Measurements from ENCODE around the gene SLC25A41. TPM values are rescaled to one million over a fixed set of nuclear protein-coding genes. Genes with fewer than 3 reads are reported as not detected.

Gene SLC25A41
- total and polyA plus RNA-seq, 9 of the 15 experiments (the other 6 are each of a cell fraction or from before 2014, with no cell fraction given) = 0.08 to 4.2 (median 1.6) TPM

DNA sequence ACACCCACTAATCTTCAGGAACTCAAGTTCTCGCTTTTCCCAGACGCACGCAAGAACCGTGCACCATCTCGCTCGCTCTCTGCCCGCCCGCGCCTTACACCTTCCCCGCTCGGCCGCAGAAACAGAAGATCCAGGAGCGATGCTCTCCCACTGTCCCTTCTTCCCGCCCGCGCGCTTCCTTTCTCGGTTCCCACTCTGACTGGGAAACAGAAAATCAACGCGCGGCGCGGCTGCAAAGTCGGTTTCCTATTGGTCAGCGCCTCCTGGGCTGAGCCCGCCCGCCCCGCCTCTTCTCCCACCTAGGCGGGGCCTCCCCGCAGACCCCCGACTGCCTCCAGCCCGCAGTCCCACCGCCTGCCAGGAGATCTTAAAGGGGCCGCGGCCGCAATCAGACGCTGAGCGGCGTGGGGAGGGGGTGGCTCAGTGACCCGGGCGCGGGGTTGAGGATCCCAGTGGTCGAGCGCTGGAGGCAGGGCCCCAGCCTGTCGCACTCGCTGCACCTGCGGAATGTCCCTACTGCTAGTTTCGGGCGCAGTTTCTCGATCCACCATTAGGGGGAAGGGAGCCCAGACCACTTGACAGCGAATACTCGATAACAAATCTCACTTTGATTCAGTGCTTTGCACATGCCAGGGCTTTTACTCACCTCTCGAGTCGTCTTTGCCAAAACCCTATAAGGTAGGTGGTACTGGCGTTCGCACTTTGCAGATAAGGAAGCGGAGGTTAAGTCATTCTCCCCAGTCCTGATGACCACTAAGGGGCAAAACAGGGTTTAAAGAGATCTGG is 26.7 kb upstream of the SLC25A41 start (continued):
- TF ChIP-seq, protein P1, sequence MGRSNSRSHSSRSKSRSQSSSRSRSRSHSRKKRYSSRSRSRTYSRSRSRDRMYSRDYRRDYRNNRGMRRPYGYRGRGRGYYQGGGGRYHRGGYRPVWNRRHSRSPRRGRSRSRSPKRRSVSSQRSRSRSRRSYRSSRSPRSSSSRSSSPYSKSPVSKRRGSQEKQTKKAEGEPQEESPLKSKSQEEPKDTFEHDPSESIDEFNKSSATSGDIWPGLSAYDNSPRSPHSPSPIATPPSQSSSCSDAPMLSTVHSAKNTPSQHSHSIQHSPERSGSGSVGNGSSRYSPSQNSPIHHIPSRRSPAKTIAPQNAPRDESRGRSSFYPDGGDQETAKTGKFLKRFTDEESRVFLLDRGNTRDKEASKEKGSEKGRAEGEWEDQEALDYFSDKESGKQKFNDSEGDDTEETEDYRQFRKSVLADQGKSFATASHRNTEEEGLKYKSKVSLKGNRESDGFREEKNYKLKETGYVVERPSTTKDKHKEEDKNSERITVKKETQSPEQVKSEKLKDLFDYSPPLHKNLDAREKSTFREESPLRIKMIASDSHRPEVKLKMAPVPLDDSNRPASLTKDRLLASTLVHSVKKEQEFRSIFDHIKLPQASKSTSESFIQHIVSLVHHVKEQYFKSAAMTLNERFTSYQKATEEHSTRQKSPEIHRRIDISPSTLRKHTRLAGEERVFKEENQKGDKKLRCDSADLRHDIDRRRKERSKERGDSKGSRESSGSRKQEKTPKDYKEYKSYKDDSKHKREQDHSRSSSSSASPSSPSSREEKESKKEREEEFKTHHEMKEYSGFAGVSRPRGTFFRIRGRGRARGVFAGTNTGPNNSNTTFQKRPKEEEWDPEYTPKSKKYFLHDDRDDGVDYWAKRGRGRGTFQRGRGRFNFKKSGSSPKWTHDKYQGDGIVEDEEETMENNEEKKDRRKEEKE (IDR thresholded peaks at IDR 0.05; ENCODE audit: borderline replicate concordance in 1 of 2, control insufficient read depth in 1 of 2, low read depth in 2 of 2, low read length in 1 of 2) = no peak
- TF ChIP-seq CBFA2T2 (conservative IDR thresholded peaks at IDR 0.05) (no peak), XRCC5 (IDR thresholded peaks at IDR 0.05; ENCODE audit: low read depth, low read length) (peak; percentile 97), EZH2 (IDR thresholded peaks at IDR 0.05; ENCODE audit: borderline replicate concordance, low read depth, low read length) (no peak), TRIM24 (IDR thresholded peaks at IDR 0.05) (0 out of 4 replicates have a peak, but pooled peaks of 1 of the 2 experiments have one; percentile 9), CEBPG (CRISPR knock-in tag; IDR thresholded peaks at IDR 0.05) (no peak), CEBPG (tag; conservative IDR thresholded peaks at IDR 0.05 in 1 of 2, IDR thresholded peaks at IDR 0.05 in 1 of 2) (no peak), ETV1 (tag; conservative IDR thresholded peaks at IDR 0.05; ENCODE audit: low read depth) (peak; percentile 68), ZNF133 (CRISPR knock-in tag; IDR thresholded peaks at IDR 0.05) (no peak), FIP1L1 (IDR thresholded peaks at IDR 0.05; ENCODE audit: low read depth, low read length, poor library complexity, severe bottlenecking) (peak; percentile 68), ESRRB (CRISPR knock-in tag; IDR thresholded peaks at IDR 0.05; ENCODE audit: borderline replicate concordance) (no peak), ZNF436 (CRISPR knock-in tag; IDR thresholded peaks at IDR 0.05) (no peak), TBP (optimal IDR thresholded peaks at IDR 0.05; ENCODE audit: low read depth, low read length) (peak; percentile 37), GTF2E2 (tag; IDR thresholded peaks at IDR 0.05) (no peak)
- TF ChIP-seq, protein P2, sequence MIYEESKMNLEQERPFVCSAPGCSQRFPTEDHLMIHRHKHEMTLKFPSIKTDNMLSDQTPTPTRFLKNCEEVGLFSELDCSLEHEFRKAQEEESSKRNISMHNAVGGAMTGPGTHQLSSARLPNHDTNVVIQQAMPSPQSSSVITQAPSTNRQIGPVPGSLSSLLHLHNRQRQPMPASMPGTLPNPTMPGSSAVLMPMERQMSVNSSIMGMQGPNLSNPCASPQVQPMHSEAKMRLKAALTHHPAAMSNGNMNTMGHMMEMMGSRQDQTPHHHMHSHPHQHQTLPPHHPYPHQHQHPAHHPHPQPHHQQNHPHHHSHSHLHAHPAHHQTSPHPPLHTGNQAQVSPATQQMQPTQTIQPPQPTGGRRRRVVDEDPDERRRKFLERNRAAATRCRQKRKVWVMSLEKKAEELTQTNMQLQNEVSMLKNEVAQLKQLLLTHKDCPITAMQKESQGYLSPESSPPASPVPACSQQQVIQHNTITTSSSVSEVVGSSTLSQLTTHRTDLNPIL (CRISPR knock-in tag; IDR thresholded peaks at IDR 0.05) = no peak
- TF ChIP-seq, protein P3, sequence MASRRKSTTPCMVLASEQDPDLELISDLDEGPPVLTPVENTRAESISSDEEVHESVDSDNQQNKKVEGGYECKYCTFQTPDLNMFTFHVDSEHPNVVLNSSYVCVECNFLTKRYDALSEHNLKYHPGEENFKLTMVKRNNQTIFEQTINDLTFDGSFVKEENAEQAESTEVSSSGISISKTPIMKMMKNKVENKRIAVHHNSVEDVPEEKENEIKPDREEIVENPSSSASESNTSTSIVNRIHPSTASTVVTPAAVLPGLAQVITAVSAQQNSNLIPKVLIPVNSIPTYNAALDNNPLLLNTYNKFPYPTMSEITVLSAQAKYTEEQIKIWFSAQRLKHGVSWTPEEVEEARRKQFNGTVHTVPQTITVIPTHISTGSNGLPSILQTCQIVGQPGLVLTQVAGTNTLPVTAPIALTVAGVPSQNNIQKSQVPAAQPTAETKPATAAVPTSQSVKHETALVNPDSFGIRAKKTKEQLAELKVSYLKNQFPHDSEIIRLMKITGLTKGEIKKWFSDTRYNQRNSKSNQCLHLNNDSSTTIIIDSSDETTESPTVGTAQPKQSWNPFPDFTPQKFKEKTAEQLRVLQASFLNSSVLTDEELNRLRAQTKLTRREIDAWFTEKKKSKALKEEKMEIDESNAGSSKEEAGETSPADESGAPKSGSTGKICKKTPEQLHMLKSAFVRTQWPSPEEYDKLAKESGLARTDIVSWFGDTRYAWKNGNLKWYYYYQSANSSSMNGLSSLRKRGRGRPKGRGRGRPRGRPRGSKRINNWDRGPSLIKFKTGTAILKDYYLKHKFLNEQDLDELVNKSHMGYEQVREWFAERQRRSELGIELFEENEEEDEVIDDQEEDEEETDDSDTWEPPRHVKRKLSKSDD (conservative IDR thresholded peaks at IDR 0.05; ENCODE audit: low read length) = no peak
- TF ChIP-seq, protein P4, sequence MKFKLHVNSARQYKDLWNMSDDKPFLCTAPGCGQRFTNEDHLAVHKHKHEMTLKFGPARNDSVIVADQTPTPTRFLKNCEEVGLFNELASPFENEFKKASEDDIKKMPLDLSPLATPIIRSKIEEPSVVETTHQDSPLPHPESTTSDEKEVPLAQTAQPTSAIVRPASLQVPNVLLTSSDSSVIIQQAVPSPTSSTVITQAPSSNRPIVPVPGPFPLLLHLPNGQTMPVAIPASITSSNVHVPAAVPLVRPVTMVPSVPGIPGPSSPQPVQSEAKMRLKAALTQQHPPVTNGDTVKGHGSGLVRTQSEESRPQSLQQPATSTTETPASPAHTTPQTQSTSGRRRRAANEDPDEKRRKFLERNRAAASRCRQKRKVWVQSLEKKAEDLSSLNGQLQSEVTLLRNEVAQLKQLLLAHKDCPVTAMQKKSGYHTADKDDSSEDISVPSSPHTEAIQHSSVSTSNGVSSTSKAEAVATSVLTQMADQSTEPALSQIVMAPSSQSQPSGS (CRISPR knock-in tag; IDR thresholded peaks at IDR 0.05) = no peak
- TF ChIP-seq, protein P5, sequence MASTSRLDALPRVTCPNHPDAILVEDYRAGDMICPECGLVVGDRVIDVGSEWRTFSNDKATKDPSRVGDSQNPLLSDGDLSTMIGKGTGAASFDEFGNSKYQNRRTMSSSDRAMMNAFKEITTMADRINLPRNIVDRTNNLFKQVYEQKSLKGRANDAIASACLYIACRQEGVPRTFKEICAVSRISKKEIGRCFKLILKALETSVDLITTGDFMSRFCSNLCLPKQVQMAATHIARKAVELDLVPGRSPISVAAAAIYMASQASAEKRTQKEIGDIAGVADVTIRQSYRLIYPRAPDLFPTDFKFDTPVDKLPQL (IDR thresholded peaks at IDR 0.05; ENCODE audit: extremely low read depth, insufficient read length) = no peak
